ENCODE measurements around the gene MPND.

GRCh38 chr19:4329858-4330257, 13.5 kb upstream of the MPND start:
- no peak for TF ChIP-seq CTCF (IDR thresholded peaks at IDR 0.05 in 4 of 5, conservative IDR thresholded peaks at IDR 0.05 in 1 of 5)
- no peak for TF ChIP-seq POLR2A (IDR thresholded peaks at IDR 0.05)
